ENCODE results near the gene DNAJB2.
"Not testable (repeated sequence)": the region's sequence is repeated elsewhere in the genome, so short reads cannot be mapped to it uniquely, and the experiment has no call there.

DNAJB2 gene

GRCh38 chr2:219286436-219287115, 7.4 kb downstream of the DNAJB2 start:
- no peak for DNase-seq

GRCh38 chr2:219287116-219287440, 7.9 kb downstream of the DNAJB2 start:
- not testable (repeated sequence) for DNase-seq

- DNase-seq = no peak
Observed at GRCh38 chr2:219287580-219288265, 8.6 kb downstream of the DNAJB2 start.

- no peak for DNase-seq
Observed at GRCh38 chr2:219289195-219289536, 10.0 kb downstream of the DNAJB2 start.

GRCh38 chr2:219289537-219290361, 10.6 kb downstream of the DNAJB2 start:
- no peak for DNase-seq

GRCh38 chr2:219290381-219291171, 11.4 kb downstream of the DNAJB2 start:
- no peak for DNase-seq

- DNase-seq = no peak
Observed at GRCh38 chr2:219291394-219291793, 12.2 kb downstream of the DNAJB2 start.

GRCh38 chr2:219291910-219292490, 12.8 kb downstream of the DNAJB2 start:
- no peak for DNase-seq

GRCh38 chr2:219292616-219293015, 13.4 kb downstream of the DNAJB2 start:
- DNase-seq = no peak

GRCh38 chr2:219293736-219294231, 14.6 kb downstream of the DNAJB2 start:
- DNase-seq = no peak

- DNase-seq = peak; percentile 69
Observed at GRCh38 chr2:219294356-219295351, 15.5 kb downstream of the DNAJB2 start.

- DNase-seq = no peak
Observed at GRCh38 chr2:219296142-219296541, 17.0 kb downstream of the DNAJB2 start.

- no peak for DNase-seq
Observed at GRCh38 chr2:219296631-219297391, 17.6 kb downstream of the DNAJB2 start.

GRCh38 chr2:219297766-219298456, 18.7 kb downstream of the DNAJB2 start:
- DNase-seq = no peak

GRCh38 chr2:219298759-219299371, 19.7 kb downstream of the DNAJB2 start:
- DNase-seq = no peak

- no peak for DNase-seq
Observed at GRCh38 chr2:219299372-219299760, 20.2 kb downstream of the DNAJB2 start.

- no peak for DNase-seq
Observed at GRCh38 chr2:219300022-219300421, 20.9 kb downstream of the DNAJB2 start.

GRCh38 chr2:219302412-219302968, 23.3 kb downstream of the DNAJB2 start:
- no peak for DNase-seq

- no peak for DNase-seq
Observed at GRCh38 chr2:219304223-219304622, 25.1 kb downstream of the DNAJB2 start.

All from NCI-H2171 (cell line).